ENCODE measurements around the gene PLEKHN1. TPM values are rescaled to one million over a fixed set of nuclear protein-coding genes. Genes with fewer than 3 reads are reported as not detected.

The PLEKHN1 gene
- total and polyA plus RNA-seq, 2 of the 4 experiments (the other 2 are of a cell fraction), result 0.54 to 2.1 TPM

DNA sequence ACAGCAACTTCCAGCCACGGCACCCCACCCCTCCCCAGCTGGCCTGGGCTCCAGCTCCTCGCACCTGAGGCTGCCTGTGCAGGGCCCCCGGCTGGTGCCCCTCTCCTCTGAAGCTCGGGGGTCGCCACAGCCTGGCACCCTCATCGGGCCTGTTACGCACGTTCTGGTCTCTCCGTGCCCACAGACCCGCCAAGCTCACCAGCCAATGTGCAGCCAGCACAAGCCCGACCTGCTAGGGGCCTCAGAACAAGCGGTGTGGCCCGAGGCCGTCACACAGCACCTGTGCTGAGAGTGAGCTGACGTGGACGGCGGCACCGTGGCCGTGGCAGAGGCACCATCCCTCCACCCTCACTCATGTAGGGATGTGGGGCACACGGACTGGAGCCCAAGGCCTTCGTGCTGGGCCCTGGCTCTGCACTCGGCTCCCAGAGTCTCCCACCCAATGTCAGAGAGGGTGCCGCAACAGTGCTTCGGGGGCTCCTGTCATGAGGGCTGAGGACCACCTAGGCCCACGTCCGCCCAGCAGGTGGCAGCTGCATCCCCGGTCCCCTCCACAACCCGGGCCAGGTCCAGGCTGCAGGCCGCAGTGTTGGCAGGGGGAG lies 46.9 kb upstream of the PLEKHN1 start:
- intact Hi-C loops (cut with micrococcal nuclease) (no loop called here), dilution Hi-C loops (cut with HindIII; ENCODE audit: low sequenced_read_pairs, unreplicated experiment) (no loop called here), in situ Hi-C loops (cut with MboI; ENCODE audit: low sequenced_read_pairs) (no loop called here)
- Histone ChIP-seq H4K8ac (ENCODE audit: low read depth in 2 of 2, low read length in 2 of 2) (no peak overlapping the region), H2BK20ac (ENCODE audit: low read depth, low read length) (no peak overlapping the region), H3K23ac (ENCODE audit: low read depth, low read length) (no peak overlapping the region), H2BK15ac (ENCODE audit: low read depth, low read length) (no peak overlapping the region), H3K9me3 (ENCODE audit: control insufficient read depth, insufficient read depth, low read length) (no peaks in the 10 kb centered on the region), H3K9ac (ENCODE audit: low read depth, low read length) (no peak overlapping the region), H3K27me3 (ENCODE audit: control insufficient read depth, insufficient read depth, low read length) (no peaks in the 10 kb centered on the region; the same call in 1 of the 2 replicates), H4K5ac (ENCODE audit: low read depth, low read length) (no peak overlapping the region), H2BK5ac (ENCODE audit: low read depth, low read length, poor library complexity, severe bottlenecking) (no peak overlapping the region), H3K9me1 (ENCODE audit: insufficient read depth, low read length) (peaks cover 5% of the 10 kb centered on the region), H2AK5ac (ENCODE audit: low read depth, low read length) (peak overlapping the region; percentile 44; the same call in 1 of the 2 replicates), H3K4ac (ENCODE audit: low read depth, low read length) (no peak overlapping the region), H3K36me3 (ENCODE audit: control insufficient read depth, insufficient read depth, low read length) (peaks cover 2% of the 10 kb centered on the region; the same call in 1 of the 2 replicates), H3K14ac (replicated peaks; ENCODE audit: low read depth, low read length) (no peak overlapping the region), H2BK120ac (ENCODE audit: low read depth, low read length) (no peak overlapping the region), H4K20me1 (ENCODE audit: insufficient read depth, low read length) (peaks cover 3% of the 10 kb centered on the region), H3K4me3 (ENCODE audit: insufficient read depth, low read depth, low read length) (no peak overlapping the region), H3K27ac (ENCODE audit: insufficient read depth, low read length) (no peak overlapping the region), H3K4me1 (ENCODE audit: control insufficient read depth, insufficient read depth, low read length) (peaks cover 24% of the 10 kb centered on the region), H4K91ac (ENCODE audit: insufficient read depth, low read depth, low read length) (no peak overlapping the region; the same call in 1 of the 2 replicates), H3K18ac (ENCODE audit: low read depth, low read length) (no peak overlapping the region), H3K56ac (ENCODE audit: extremely low read depth, insufficient read depth, low read length) (no peak overlapping the region), H3K4me2 (ENCODE audit: low read depth, low read length) (no peak overlapping the region), H2AK9ac (replicated peaks; ENCODE audit: low read depth, low read length, poor library complexity) (no peak overlapping the region), H2AFZ (replicated peaks; ENCODE audit: low read length, poor library complexity) (no peak overlapping the region), H3K79me1 (ENCODE audit: low read depth in 1 of 2, low read length in 2 of 2) (peaks cover 4 to 15% of the 10 kb centered on the region in 2 experiments; a peak in 1 of 4 replicates)
- no TSS peak for BruUV-seq (replicated peaks)
- ATAC-seq (ENCODE audit: low read depth) (no peak), DNase-seq (no peak)
- WGBS, 2 experiments (ENCODE audit: extremely low coverage in 2 of 2, insufficient read length in 1 of 2), result 89% methylated on average over 12 of the region's 29 CpGs; no CpG with 5 or more reads in 1 of the 2 experiments
- POLR2A ChIA-PET (ENCODE audit: unreplicated experiment), result interaction anchor here (1.0 kb wide), 1 partner anchor 15 kb away, joined by 3 read pairs; no protein-coding TSS in a partner anchor
- CTCF ChIA-PET, result no interaction called here
- TF ChIP-seq CEBPB (IDR thresholded peaks at IDR 0.05; ENCODE audit: low read depth, low read length), result no peak
- TF ChIP-seq, protein P1, sequence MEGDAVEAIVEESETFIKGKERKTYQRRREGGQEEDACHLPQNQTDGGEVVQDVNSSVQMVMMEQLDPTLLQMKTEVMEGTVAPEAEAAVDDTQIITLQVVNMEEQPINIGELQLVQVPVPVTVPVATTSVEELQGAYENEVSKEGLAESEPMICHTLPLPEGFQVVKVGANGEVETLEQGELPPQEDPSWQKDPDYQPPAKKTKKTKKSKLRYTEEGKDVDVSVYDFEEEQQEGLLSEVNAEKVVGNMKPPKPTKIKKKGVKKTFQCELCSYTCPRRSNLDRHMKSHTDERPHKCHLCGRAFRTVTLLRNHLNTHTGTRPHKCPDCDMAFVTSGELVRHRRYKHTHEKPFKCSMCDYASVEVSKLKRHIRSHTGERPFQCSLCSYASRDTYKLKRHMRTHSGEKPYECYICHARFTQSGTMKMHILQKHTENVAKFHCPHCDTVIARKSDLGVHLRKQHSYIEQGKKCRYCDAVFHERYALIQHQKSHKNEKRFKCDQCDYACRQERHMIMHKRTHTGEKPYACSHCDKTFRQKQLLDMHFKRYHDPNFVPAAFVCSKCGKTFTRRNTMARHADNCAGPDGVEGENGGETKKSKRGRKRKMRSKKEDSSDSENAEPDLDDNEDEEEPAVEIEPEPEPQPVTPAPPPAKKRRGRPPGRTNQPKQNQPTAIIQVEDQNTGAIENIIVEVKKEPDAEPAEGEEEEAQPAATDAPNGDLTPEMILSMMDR (conservative IDR thresholded peaks at IDR 0.05; ENCODE audit: low read depth, low read length), result no peak
- no peak for TF ChIP-seq MAZ (IDR thresholded peaks at IDR 0.05; ENCODE audit: borderline replicate concordance, low read depth, low read length)
- TF ChIP-seq RAD21 (IDR thresholded peaks at IDR 0.05; ENCODE audit: low read length), result no peak
- TF ChIP-seq MAFK (IDR thresholded peaks at IDR 0.05; ENCODE audit: low read depth, low read length), result no peak
- TF ChIP-seq FOS (IDR thresholded peaks at IDR 0.05; ENCODE audit: low read depth, low read length), result no peak
- no peak for TF ChIP-seq CHD1 (IDR thresholded peaks at IDR 0.05; ENCODE audit: low read depth, low read length)
- no peak for TF ChIP-seq NFE2L2 (IDR thresholded peaks at IDR 0.05; ENCODE audit: low read depth, low read length)
- TF ChIP-seq POLR2A (IDR thresholded peaks at IDR 0.05; ENCODE audit: low read depth, low read length), result no peak
- no peak for TF ChIP-seq MXI1 (IDR thresholded peaks at IDR 0.05; ENCODE audit: borderline replicate concordance, low read depth, low read length)
- no peak for TF ChIP-seq ELK1 (IDR thresholded peaks at IDR 0.05; ENCODE audit: borderline replicate concordance, low read depth, low read length)
- no peak for TF ChIP-seq RFX5 (IDR thresholded peaks at IDR 0.05; ENCODE audit: low read depth, low read length)
- TF ChIP-seq BHLHE40 (IDR thresholded peaks at IDR 0.05; ENCODE audit: low read depth, low read length), result no peak
- no peak for TF ChIP-seq RCOR1 (IDR thresholded peaks at IDR 0.05; ENCODE audit: insufficient replicate concordance, low read length)
- TF ChIP-seq SMC3 (IDR thresholded peaks at IDR 0.05; ENCODE audit: low read depth, low read length), result no peak
- TF ChIP-seq, protein P2, sequence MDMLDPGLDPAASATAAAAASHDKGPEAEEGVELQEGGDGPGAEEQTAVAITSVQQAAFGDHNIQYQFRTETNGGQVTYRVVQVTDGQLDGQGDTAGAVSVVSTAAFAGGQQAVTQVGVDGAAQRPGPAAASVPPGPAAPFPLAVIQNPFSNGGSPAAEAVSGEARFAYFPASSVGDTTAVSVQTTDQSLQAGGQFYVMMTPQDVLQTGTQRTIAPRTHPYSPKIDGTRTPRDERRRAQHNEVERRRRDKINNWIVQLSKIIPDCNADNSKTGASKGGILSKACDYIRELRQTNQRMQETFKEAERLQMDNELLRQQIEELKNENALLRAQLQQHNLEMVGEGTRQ (IDR thresholded peaks at IDR 0.05; ENCODE audit: low read depth, low read length), result no peak
